GM19239 (cell line): ENCODE data around the gene FMNL3.

Source experiments
- DNase-seq: peaks from one replicate; pipeline ENCODE4 v3.0.0; 2011; ENCODE audit warnings: low spot score; ENCODE audit not compliant: insufficient read length
- FAIRE-seq: peaks from 2 replicates; lab custom pipeline; 2011; peaks lifted over from hg19 to GRCh38; lab: Jason Lieb, UNC

Gene FMNL3

DNA sequence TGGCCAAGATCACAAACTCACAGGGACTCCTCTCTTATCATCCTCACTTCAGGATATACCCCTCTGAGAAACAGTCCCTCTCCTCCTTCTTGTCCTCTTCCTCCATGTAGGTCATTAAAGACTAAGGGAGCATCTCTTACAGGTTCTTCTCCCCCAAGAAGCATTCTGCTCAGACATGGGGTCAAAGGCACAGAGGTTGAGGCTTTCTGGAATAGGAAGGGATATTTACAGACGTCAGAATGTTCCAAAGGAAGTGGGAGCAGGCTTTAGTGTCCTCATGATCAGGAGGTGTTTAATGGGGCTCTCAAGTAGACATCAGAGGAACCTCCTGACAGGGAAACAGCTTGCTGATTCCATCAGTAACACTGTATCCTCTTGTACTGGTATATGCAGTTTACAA, 47.5 kb downstream of the FMNL3 start:
- DNase-seq (no peak), FAIRE-seq (no peak)

DNA sequence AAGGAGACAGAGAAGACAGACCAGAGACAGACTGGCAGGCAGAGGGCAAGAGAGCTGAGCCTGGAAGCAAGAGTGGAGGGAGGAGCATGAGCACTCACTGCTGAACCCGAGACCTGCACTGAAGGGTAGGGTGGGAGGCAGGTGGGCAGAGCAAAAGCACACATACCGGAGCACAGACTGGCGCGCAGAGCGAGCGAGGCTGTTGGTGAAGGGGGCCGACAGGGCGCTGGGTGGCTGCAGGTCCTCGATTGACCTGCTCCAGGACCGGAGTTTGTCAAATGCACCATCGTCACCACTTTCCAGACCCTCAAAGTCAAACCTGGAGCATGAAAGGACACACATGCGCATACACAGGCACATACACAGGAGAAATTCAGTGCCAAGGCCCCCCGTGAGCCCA, 48.9 kb downstream of the FMNL3 start:
- no peak for FAIRE-seq
- DNase-seq: no peak

DNA sequence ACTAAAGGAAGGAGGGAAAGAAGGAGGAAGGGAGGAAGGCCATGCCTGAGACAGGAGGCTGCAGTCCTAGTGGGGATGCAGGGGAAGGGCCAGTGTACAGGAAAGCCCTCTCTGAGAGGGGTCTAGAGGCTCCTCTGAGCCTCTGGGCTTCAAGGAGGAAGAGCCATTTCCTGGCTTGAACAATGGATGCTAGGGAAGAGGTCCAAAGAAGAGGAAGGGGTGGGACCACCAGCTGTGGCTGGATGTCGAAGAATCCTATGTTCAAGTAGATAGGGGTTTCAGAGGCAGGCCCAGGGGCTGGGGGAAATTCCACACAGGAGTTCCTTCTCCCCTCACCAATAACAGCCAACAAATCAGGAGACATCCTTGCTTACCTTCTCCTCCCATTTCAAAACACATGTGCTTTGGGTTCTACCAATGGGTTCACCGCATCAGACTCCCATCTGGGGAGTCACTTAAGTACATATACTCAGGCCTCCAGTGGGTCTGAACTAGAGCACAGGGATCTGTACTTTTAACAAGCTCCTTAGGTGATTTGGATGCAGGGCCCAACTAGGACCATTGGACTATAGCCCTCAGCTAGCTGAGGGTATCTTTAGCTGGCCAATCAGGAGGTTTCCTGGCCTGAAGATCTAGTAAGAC, 51.5 kb downstream of the FMNL3 start:
- no peak for DNase-seq

GRCh38 chr12:49654715-49655114, 52.5 kb downstream of the FMNL3 start:
- FAIRE-seq (no peak), DNase-seq (no peak)

More for the DNA sequence above, 51.5 kb downstream of the FMNL3 start:
- FAIRE-seq: no peak

GRCh38 chr12:49652921-49653520, 54.2 kb downstream of the FMNL3 start:
- no peak for DNase-seq
- no peak for FAIRE-seq

GRCh38 chr12:49651855-49652254, 55.4 kb downstream of the FMNL3 start:
- peak; percentile 4 for FAIRE-seq
- DNase-seq: no peak

DNA sequence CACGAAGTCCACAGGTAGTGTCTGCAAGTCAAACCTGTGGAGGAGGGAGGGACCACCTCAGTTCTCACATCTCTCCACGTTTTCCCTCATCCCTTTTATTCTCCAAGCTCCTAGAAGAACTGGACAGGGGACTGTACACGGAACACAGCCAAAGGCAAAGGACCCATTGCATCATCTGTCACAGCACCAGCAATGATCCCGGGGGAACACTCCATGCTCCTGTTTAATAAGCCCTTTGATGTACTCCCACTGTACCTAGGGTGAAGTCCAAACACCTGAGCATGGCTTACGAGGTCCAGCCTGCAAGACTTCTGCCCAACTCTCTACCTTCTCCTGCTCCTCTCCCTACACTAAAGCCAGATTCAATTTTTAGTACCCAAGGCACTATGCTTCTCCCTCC, 57.3 kb downstream of the FMNL3 start:
- DNase-seq: no peak
- no peak for FAIRE-seq

GRCh38 chr12:49649445-49649844, 57.8 kb downstream of the FMNL3 start:
- no peak for DNase-seq
- FAIRE-seq: no peak

- FAIRE-seq (no peak), DNase-seq (no peak)
Observed at GRCh38 chr12:49648712-49649003, 58.5 kb downstream of the FMNL3 start.

DNA sequence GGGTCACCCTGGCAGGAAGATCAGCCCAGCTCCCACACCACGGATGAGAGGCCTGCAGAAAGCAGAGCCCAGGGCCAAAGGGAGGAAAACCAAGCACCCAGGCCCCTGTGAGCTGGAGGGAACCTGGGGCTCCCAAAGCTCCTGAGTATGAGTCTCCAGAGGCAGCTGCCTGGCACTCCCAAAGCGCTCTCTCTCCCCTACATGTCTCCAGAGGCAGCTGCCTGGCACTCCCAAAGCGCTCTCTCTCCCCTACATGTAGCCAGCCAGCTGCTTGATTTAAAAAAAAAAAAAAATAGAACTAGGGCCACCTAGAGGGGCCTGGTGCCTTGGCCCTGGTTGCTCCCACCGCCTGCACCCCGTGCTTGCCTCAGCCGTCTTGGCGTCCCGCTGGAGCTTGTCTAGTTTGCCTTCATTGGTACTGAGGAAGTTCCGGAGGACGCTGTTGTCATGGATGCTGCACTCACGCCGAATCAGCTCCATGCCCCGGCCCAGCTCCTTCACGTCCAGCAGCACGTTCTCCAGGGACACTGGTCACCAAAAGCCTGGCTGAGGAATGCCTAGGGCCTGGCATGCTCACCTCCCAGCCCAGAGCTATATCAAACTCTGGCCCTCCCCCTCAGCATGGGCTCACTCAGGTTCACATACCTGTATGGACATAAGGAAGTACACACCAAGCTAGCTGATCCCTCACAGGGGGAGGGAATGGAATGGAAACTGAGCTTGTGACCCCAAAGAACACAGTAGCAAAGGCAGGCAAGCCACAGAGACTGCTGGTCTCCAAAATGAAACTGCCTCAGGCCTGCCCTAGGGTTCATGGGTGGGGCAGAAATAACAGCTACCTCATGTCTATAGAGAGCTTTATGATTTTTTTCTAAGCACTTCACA, 59.1 kb downstream of the FMNL3 start:
- FAIRE-seq (peak; percentile 40), DNase-seq (no peak)

- no peak for DNase-seq
- no peak for FAIRE-seq
Observed at GRCh38 chr12:49646871-49647654, 60.1 kb downstream of the FMNL3 start.

GRCh38 chr12:49646331-49646830, 60.8 kb downstream of the FMNL3 start:
- DNase-seq: no peak
- FAIRE-seq: no peak

GRCh38 chr12:49645146-49646039, 61.8 kb downstream of the FMNL3 start:
- FAIRE-seq (no peak), DNase-seq (no peak)

DNA sequence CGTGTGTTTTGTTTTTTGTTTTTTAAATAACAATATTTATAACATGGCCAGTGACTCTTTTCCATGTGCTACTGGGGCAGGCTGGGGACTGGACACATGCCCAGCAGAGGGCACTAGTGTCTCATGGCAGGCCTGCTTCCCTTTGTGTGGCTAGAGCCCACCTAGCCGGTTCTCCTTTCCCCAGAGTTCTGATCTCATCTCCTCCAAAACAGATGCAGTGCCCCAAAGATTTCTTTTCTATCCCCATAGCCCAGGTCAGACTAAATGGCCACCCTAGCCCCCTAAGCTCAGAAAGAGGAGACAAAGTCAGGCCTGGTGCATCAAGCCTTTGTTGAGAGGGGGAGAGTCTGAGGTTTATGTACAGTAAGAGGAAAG, 62.6 kb downstream of the FMNL3 start:
- FAIRE-seq (peak; percentile 68), DNase-seq (peak; percentile 93)

DNA sequence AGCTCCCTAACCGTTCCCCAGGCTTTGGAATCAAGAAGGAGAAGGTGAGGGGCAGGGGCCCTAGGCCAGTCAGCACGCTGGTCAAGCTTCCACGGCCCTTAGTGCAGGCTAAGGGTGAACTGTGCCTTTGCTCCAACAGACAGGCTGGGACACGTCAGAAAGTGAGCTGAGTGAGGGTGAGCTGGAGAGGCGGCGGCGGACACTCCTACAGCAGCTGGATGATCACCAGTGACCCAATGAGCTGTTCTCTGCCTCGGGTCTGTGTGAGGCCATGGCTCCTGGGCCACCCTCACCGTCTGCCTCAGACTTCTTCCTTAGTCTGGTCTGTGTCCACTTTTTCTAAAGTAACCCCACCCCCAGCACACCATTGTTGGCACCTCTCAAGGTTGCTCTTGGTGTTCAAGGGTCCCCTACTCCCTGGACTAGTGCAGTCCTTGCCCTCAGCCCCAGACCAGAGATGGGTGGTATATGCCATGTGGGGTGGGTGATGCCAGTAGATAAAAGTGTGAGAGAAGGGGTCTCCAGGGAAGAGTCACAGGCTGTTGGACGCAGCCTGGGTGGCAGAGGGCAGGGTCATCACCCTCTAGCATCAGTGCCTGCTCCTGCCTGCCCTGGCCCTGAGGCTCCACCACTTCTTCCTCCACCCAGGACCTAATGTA, 63.1 kb downstream of the FMNL3 start:
- FAIRE-seq (no peak), DNase-seq (no peak)

GRCh38 chr12:49643135-49643534, 64.1 kb downstream of the FMNL3 start:
- no peak for FAIRE-seq
- no peak for DNase-seq

DNA sequence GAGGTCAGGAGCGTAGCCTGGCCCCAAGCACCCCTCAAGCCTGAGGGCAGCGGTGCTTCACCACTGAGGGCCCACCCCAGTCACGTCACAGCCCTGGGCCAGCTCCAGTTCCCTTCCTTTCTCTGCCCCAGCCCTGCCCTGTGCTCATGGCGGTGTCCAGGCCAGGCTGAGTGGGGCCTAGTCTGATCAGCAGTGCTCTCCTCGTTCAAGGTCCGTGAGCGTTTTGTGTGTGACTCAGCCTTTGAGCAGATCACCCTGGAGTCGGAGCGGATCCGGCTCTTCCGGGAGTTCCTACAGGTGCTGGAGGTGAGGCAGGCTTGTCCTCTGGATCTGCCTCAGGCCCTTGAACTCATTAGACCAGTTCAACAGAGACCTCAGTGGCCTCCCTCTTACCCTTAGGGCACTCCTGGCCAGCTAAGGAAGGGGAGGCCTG, 64.8 kb downstream of the FMNL3 start:
- DNase-seq (no peak), FAIRE-seq (no peak)

DNA sequence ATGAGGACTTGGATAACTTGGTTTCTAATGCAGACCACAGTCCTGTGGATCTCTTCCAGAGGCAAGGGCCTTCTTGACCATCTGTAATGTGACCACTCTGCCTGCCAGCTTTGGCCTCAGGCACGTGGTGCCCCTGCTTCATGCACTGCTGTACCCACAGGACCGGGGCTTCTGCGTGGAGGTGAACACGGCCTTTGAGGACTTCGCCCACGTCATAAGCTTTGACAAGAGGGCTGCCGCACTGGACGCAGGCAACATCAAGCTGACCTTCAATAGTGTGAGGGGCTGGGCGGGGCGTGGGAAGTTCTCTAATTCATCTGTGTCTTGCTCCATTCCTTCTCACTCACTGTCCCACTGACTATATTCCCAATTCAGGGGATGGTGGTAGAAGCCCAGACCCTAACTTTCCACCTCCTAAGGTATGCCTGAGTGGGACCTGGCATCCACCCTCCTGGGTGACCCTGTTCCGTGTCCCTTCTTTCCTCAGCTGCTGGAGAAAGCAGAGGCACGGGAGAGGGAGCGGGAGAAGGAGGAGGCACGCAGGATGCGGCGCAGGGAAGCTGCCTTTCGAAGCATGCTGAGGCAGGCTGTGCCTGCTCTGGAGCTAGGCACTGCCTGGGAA, 65.3 kb downstream of the FMNL3 start:
- no peak for DNase-seq
- FAIRE-seq: no peak
